H9 (cell line): Measurements from ENCODE around the gene LAMC3. TPM values are rescaled to one million over a fixed set of nuclear protein-coding genes. Genes with fewer than 3 reads are reported as not detected.

ENCODE experiments used
- DNase-seq: peaks from one replicate; pipeline ENCODE4 v3.0.0-alpha.2; 2017
- H2AFZ ChIP-seq: one replicate; pipeline ENCODE4 v1.6.1; 2013; ENCODE audit warnings: mild to moderate bottlenecking, low read length, control low read depth, moderate library complexity
- H2AK5ac ChIP-seq: 2 replicates; pipeline ENCODE4 v1.6.1; 2013; ENCODE audit warnings: low read length, control low read depth, mixed read lengths; ENCODE audit not compliant: insufficient read length
- H2BK120ac ChIP-seq: one replicate; pipeline ENCODE4 v1.6.1; 2013; ENCODE audit warnings: low read depth, mild to moderate bottlenecking, low read length, control low read depth, inconsistent platforms; ENCODE audit not compliant: poor library complexity, severe bottlenecking
- H2BK12ac ChIP-seq: 2 replicates; pipeline ENCODE4 v1.6.1; 2013; ENCODE audit warnings: low read length, control low read depth, mixed read lengths, low read depth; ENCODE audit not compliant: insufficient read length
- H2BK15ac ChIP-seq: 2 replicates; pipeline ENCODE4 v1.6.1; 2013; ENCODE audit warnings: low read depth, low read length, control low read depth
- H2BK20ac ChIP-seq: one replicate; pipeline ENCODE4 v1.6.1; 2013; ENCODE audit warnings: low read depth, mild to moderate bottlenecking, low read length, control low read depth, inconsistent platforms; ENCODE audit not compliant: poor library complexity, severe bottlenecking
- H2BK5ac ChIP-seq: 2 replicates; pipeline ENCODE4 v1.6.1; 2013; ENCODE audit warnings: low read length, control low read depth, mixed read lengths; ENCODE audit not compliant: insufficient read length
- H3K14ac ChIP-seq: 2 replicates; pipeline ENCODE4 v1.6.1; 2013; ENCODE audit warnings: low read length, control low read depth; ENCODE audit not compliant: insufficient read depth
- H3K18ac ChIP-seq: 2 replicates; pipeline ENCODE4 v1.6.1; 2013; ENCODE audit warnings: low read depth, mild to moderate bottlenecking, mixed read lengths, low read length, control low read depth; ENCODE audit not compliant: insufficient read length
- H3K23ac ChIP-seq: 2 replicates; pipeline ENCODE4 v1.6.1; 2013; ENCODE audit warnings: low read length, control low read depth, mixed read lengths, low read depth; ENCODE audit not compliant: insufficient read length
- H3K23me2 ChIP-seq: 2 replicates; pipeline ENCODE4 v1.6.1; 2013; ENCODE audit warnings: low read depth, mild to moderate bottlenecking, mixed read lengths, low read length, control low read depth; ENCODE audit not compliant: insufficient read length, poor library complexity, severe bottlenecking
- H3K27ac ChIP-seq: 2 replicates; pipeline ENCODE4 v1.5.1; 2013; ENCODE audit warnings: low read length, control low read depth, mixed read lengths, low read depth; ENCODE audit not compliant: insufficient read length
- H3K27me3 ChIP-seq: 2 replicates; pipeline ENCODE4 v1.6.1; 2013; ENCODE audit warnings: low read length, control low read depth, inconsistent platforms; ENCODE audit not compliant: insufficient read depth
- H3K4ac ChIP-seq: 2 replicates; pipeline ENCODE4 v1.6.1; 2013; ENCODE audit warnings: low read depth, mild to moderate bottlenecking, control low read depth, inconsistent platforms, low read length, moderate library complexity
- H3K4me1 ChIP-seq: 2 replicates; pipeline ENCODE4 v1.6.1; 2013; ENCODE audit warnings: low read length, control low read depth, inconsistent platforms; ENCODE audit not compliant: insufficient read depth
- H3K4me2 ChIP-seq: 2 replicates; pipeline ENCODE4 v1.6.1; 2013; ENCODE audit warnings: low read length, control low read depth, mixed read lengths; ENCODE audit not compliant: insufficient read length, insufficient read depth
- H3K56ac ChIP-seq: 2 replicates; pipeline ENCODE4 v1.6.1; 2013; ENCODE audit warnings: low read depth, mild to moderate bottlenecking, mixed read lengths, low read length, control low read depth; ENCODE audit not compliant: insufficient read length
- H3K79me1 ChIP-seq: 2 replicates; pipeline ENCODE4 v1.6.1; 2013; ENCODE audit warnings: low read depth, mild to moderate bottlenecking, moderate library complexity, low read length, control low read depth, inconsistent platforms; ENCODE audit not compliant: insufficient read depth, poor library complexity, severe bottlenecking
- H3K79me2 ChIP-seq: 2 replicates; pipeline ENCODE4 v1.6.1; 2013; ENCODE audit warnings: low read length, control low read depth, inconsistent platforms; ENCODE audit not compliant: insufficient read depth
- H3K9ac ChIP-seq: 2 replicates; pipeline ENCODE4 v1.6.1; 2013; ENCODE audit warnings: low read length, control low read depth, mixed read lengths; ENCODE audit not compliant: insufficient read length; ENCODE audit errors: extremely low read depth
- H3K9me3 ChIP-seq: one replicate; pipeline ENCODE4 v1.6.1; 2013; ENCODE audit warnings: low read depth, low read length, inconsistent platforms; ENCODE audit not compliant: control insufficient read depth
- H3T11ph ChIP-seq: one replicate; pipeline ENCODE4 v1.6.1; 2013; ENCODE audit warnings: mild to moderate bottlenecking, low read length, control low read depth, inconsistent platforms
- H4K20me1 ChIP-seq: one replicate; pipeline ENCODE4 v1.6.1; 2013; ENCODE audit not compliant: control insufficient read depth, insufficient read length, insufficient read depth
- H4K5ac ChIP-seq: 2 replicates; pipeline ENCODE4 v1.6.1; 2013; ENCODE audit warnings: low read depth, mild to moderate bottlenecking, mixed read lengths, low read length, control low read depth; ENCODE audit not compliant: insufficient read length
- H4K8ac ChIP-seq: replicated peaks from 2 replicates; pipeline ENCODE4 v1.6.1; 2013; ENCODE audit warnings: low read length, control low read depth, mixed read lengths, low read depth; ENCODE audit not compliant: insufficient read length
- H4K91ac ChIP-seq: 2 replicates; pipeline ENCODE4 v1.6.1; 2013; ENCODE audit warnings: low read depth, mild to moderate bottlenecking, moderate library complexity, mixed read lengths, low read length, control low read depth; ENCODE audit not compliant: insufficient read length
- H3K27ac Mint-ChIP-seq, 3 experiments: 2 replicates in 2 of 3; 3 replicates in 1 of 3; pipeline ENCODE4 v1.8.0; 2020 to 2021; ENCODE audit warnings: mixed read lengths in 3 of 3, mild to moderate bottlenecking in 1 of 3, moderate library complexity in 1 of 3
- H3K27me3 Mint-ChIP-seq: 2 replicates; pipeline ENCODE4 v1.8.0; 2021; ENCODE audit warnings: low read depth, mild to moderate bottlenecking, moderate library complexity, mixed read lengths
- H3K36me3 Mint-ChIP-seq, 3 experiments: 2 replicates in 2 of 3; 3 replicates in 1 of 3; pipeline ENCODE4 v1.8.0; 2020 to 2021; ENCODE audit warnings: low read depth in 3 of 3, mixed read lengths in 3 of 3; ENCODE audit not compliant: insufficient read depth in 1 of 3
- H3K4me1 Mint-ChIP-seq, 2 experiments: 2 replicates each; pipeline ENCODE4 v1.8.0; 2020; ENCODE audit warnings: mixed read lengths in 2 of 2
- H3K4me3 Mint-ChIP-seq, 2 experiments: 2 replicates in 1 of 2; 3 replicates in 1 of 2; pipeline ENCODE4 v1.8.0; 2020 to 2021; ENCODE audit warnings: mild to moderate bottlenecking in 2 of 2, mixed read lengths in 2 of 2, moderate library complexity in 1 of 2
- H3K9me3 Mint-ChIP-seq, 2 experiments: 2 replicates in 1 of 2; 3 replicates in 1 of 2; pipeline ENCODE4 v1.8.0; 2020; ENCODE audit warnings: mild to moderate bottlenecking in 2 of 2, mixed read lengths in 2 of 2, moderate library complexity in 1 of 2
- WGBS: extraction: QIAGEN DNeasy Blood & Tissue Kit; methylation state at CpG from one replicate; pipeline ENCODE4 v1.1.7; 2013; ENCODE audit warnings: missing lambda C conversion rate, low lambda C conversion rate, mixed read lengths; ENCODE audit not compliant: insufficient read length; ENCODE audit errors: extremely low coverage; 5-methylcytosine and 5-hydroxymethylcytosine counted together
- total RNA-seq: library from RNA; stranded (reverse); gene quantifications from 2 replicates; pipeline ENCODE4 v1.2.1, GENCODE V29; 2021
- TF ChIP-seq, protein P1 (sequence below): fragments of 200-600 bp; sonication (generic); conservative IDR thresholded peaks from 3 replicates; pipeline ENCODE4 v1.8.0; 2021; ENCODE audit warnings: antibody characterized with exemption, mild to moderate bottlenecking

Gene LAMC3
- total RNA-seq, 1 experiment from 2014 or later = 21.7 TPM

DNA sequence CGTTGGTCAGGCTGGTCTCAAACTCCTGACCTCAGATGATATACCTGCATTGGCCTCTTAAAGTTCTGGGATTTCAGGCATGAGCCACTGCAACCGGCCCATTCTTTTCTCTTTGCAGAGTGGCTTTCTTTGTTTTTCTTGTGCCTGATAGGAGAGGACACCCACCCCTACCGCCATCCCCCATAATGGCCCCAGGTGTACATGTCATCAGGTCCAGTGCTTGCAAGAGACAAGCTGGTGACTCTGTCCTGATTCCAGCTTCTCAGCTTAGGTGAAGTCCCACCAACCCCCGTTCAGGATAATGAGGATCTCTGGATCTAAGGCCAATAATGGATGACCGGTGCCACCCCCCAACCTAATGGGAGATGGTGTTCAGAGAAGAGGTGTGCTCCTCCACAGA lies 85.0 kb downstream of the LAMC3 start:
- H3K23me2 ChIP-seq = peaks cover 3% of the 10 kb centered on the region
- H3K4me1 ChIP-seq = peaks cover 6% of the 10 kb centered on the region; the same call in 1 of the 2 replicates
- H4K20me1 ChIP-seq = no peaks in the 10 kb centered on the region
- H4K8ac ChIP-seq = no peak overlapping the region
- no peak overlapping the region for H3K27ac ChIP-seq
- no peak overlapping the region for H3K23ac ChIP-seq
- Mint-ChIP-seq H3K4me3 (no peak overlapping the region), H3K27ac (no peak overlapping the region), H3K4me1 (peaks cover 30 to 33% of the 10 kb centered on the region in 2 experiments), H3K36me3 (peaks cover 5 to 14% (median 11%) of the 10 kb centered on the region in 3 experiments; a peak in 6 of 7 replicates), H3K9me3 (no peaks in the 10 kb centered on the region; a peak in 1 of 5 replicates), H3K27me3 (peaks cover 23% of the 10 kb centered on the region)
- H3K4me2 ChIP-seq = no peak overlapping the region
- H3T11ph ChIP-seq = no peak overlapping the region
- H2BK5ac ChIP-seq = no peak overlapping the region
- H2BK20ac ChIP-seq = no peak overlapping the region
- no peak overlapping the region for H4K5ac ChIP-seq
- H4K91ac ChIP-seq = no peak overlapping the region
- WGBS = no CpG with 5 or more reads among the region's 5 CpGs
- DNase-seq = no peak
- no peak overlapping the region for H3K18ac ChIP-seq
- no peak overlapping the region for H3K9ac ChIP-seq
- H2AK5ac ChIP-seq = no peak overlapping the region
- H3K79me1 ChIP-seq = no peaks in the 10 kb centered on the region
- H3K79me2 ChIP-seq = no peaks in the 10 kb centered on the region; the same call in 1 of the 2 replicates
- TF ChIP-seq, protein P1, sequence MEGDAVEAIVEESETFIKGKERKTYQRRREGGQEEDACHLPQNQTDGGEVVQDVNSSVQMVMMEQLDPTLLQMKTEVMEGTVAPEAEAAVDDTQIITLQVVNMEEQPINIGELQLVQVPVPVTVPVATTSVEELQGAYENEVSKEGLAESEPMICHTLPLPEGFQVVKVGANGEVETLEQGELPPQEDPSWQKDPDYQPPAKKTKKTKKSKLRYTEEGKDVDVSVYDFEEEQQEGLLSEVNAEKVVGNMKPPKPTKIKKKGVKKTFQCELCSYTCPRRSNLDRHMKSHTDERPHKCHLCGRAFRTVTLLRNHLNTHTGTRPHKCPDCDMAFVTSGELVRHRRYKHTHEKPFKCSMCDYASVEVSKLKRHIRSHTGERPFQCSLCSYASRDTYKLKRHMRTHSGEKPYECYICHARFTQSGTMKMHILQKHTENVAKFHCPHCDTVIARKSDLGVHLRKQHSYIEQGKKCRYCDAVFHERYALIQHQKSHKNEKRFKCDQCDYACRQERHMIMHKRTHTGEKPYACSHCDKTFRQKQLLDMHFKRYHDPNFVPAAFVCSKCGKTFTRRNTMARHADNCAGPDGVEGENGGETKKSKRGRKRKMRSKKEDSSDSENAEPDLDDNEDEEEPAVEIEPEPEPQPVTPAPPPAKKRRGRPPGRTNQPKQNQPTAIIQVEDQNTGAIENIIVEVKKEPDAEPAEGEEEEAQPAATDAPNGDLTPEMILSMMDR = no peak
- H2BK15ac ChIP-seq = no peak overlapping the region
- no peak overlapping the region for H3K4ac ChIP-seq
- no peak overlapping the region for H2AFZ ChIP-seq
- no peaks in the 10 kb centered on the region for H3K27me3 ChIP-seq
- H3K56ac ChIP-seq = no peak overlapping the region
- no peak overlapping the region for H2BK120ac ChIP-seq
- H3K9me3 ChIP-seq = no peaks in the 10 kb centered on the region
- no peak overlapping the region for H3K14ac ChIP-seq
- no peak overlapping the region for H2BK12ac ChIP-seq
